Bronchial epithelial cell (primary cell): ENCODE data around the gene VAPA. TPM values are rescaled to one million over a fixed set of nuclear protein-coding genes. Genes with fewer than 3 reads are reported as not detected.
A peak's percentile ranks its signal among the peaks of the same experiment; 100 is the strongest.

Experiments
- DNase-seq: peaks from one replicate; pipeline ENCODE4 v3.0.0-alpha.2; 2010; ENCODE audit warnings: low read depth
- FAIRE-seq: peaks from 2 replicates; lab custom pipeline; 2011; peaks lifted over from hg19 to GRCh38; lab: Jason Lieb, UNC
- H3K27me3 ChIP-seq: 2 replicates; pipeline ENCODE4 v1.5.1; 2011; ENCODE audit warnings: low read length; ENCODE audit not compliant: control insufficient read depth, insufficient read depth
- H3K36me3 ChIP-seq: 2 replicates; pipeline ENCODE4 v1.5.1; 2011; ENCODE audit warnings: low read length; ENCODE audit not compliant: control insufficient read depth, insufficient read depth
- H3K4me3 ChIP-seq: 2 replicates; pipeline ENCODE4 v1.5.1; 2011; ENCODE audit warnings: mild to moderate bottlenecking, low read depth, low read length, control low read depth
- CTCF ChIP-seq: IDR thresholded peaks from 2 replicates; pipeline ENCODE4 v1.5.1; 2011; ENCODE audit warnings: mild to moderate bottlenecking, moderate library complexity, low read length, control low read depth, inconsistent platforms; ENCODE audit not compliant: insufficient read depth, severe bottlenecking
- total RNA-seq: library from RNA; depleted of rRNA; stranded (reverse); fragments of >200 nt; gene quantifications from 2 replicates; pipeline ENCODE4 v1.2.1, GENCODE V29; 2014

Gene VAPA
- total RNA-seq, 1 donor from 2014 or later: 356 TPM

GRCh38 chr18:9928646-9929259, 14.9 kb downstream of the VAPA start:
- H3K36me3 ChIP-seq: peaks cover 2% of the 10 kb centered on the region
- H3K27me3 ChIP-seq: no peaks in the 10 kb centered on the region
- no peak overlapping the region for H3K4me3 ChIP-seq
- TF ChIP-seq CTCF: no peak
- FAIRE-seq: no peak
- peak; percentile 91 for DNase-seq

- no peaks in the 10 kb centered on the region for H3K27me3 ChIP-seq
- FAIRE-seq: no peak
- H3K4me3 ChIP-seq: no peak overlapping the region
- H3K36me3 ChIP-seq: peaks cover 2% of the 10 kb centered on the region
- no peak for TF ChIP-seq CTCF
- DNase-seq: no peak
Measured at GRCh38 chr18:9930299-9930884, 16.6 kb downstream of the VAPA start.

- TF ChIP-seq CTCF: no peak
- Histone ChIP-seq H3K4me3 (no peak overlapping the region), H3K36me3 (peaks cover 2% of the 10 kb centered on the region), H3K27me3 (no peaks in the 10 kb centered on the region)
- FAIRE-seq: no peak
- no peak for DNase-seq
Measured at GRCh38 chr18:9931146-9931545, 17.3 kb downstream of the VAPA start.

- FAIRE-seq (no peak), DNase-seq (no peak)
- peaks cover 5% of the 10 kb centered on the region for H3K36me3 ChIP-seq
- H3K27me3 ChIP-seq: no peaks in the 10 kb centered on the region
- no peak for TF ChIP-seq CTCF
- no peak overlapping the region for H3K4me3 ChIP-seq
Measured at GRCh38 chr18:9931678-9932077, 17.9 kb downstream of the VAPA start.

DNA sequence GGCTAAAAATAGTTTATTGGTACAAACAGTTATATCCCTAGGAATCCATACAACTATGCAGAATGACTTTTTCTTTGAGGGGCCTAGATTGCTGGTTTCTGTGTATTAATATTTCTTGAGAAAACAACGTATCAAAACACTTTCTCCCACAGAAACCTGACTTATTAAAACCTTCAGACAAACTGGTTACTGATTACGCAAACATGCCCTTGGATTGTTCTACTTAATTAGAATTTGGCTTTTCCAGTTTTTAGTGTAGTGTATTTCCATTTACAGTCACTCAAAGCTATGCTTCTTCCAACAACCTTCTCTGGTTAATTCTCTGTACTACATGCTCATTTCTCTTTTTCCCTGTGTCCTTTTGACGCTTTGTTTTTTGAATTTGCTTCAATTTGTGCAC, 20.0 kb downstream of the VAPA start:
- peaks cover 11% of the 10 kb centered on the region for H3K36me3 ChIP-seq
- FAIRE-seq (no peak), DNase-seq (no peak)
- no peak for TF ChIP-seq CTCF
- no peaks in the 10 kb centered on the region for H3K27me3 ChIP-seq
- no peak overlapping the region for H3K4me3 ChIP-seq
